HS-27A (cell line): ENCODE measurements around the gene HSPG2.

ENCODE experiments used
- DNase-seq: peaks from one replicate; pipeline ENCODE4 v3.0.0-alpha.2; 2012; ENCODE audit warnings: low read depth, missing footprints

The HSPG2 gene

DNA sequence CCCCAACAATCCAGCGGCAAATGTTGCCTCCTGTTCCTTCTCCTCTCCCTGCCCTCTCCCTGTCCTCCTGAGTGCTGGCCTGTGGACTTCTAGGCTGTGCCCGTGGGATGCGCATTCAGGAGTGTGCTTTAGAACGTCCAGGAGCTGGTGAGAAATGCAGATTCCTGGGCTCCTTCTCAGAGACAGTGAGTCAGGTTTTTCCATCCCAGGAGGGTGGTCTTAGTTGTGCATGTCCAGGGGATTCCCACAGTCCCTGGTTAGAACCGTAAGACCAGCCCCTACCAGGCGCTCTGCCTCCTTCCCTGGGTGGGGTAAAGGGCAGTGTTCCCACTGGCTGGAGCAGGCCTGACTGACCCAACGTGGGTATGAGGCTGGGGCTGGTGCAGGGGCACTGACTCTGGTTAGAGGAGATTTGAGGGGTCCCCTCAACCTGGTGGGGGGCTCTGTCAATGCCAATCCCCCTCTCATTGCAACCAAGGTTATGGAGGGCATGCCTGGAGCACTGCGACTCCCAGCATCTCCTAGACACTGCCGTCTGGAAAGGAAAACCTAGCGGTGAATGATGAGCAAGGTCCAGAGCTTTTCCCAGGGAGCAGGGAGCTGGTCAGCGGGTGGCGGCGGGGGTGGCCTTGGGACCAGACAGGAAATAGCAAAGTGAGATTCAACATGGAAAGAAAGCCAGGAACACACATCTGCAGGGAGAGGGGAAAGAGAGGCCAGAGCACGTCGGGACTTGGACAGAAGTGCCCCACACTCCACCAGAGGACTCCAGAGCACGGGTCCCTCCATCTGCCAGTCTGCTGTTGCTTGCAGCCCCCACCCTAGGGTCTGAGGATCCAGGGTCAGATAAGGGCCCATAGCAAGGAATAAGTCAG is 38.5 kb downstream of the HSPG2 start:
- DNase-seq, result no peak

DNA sequence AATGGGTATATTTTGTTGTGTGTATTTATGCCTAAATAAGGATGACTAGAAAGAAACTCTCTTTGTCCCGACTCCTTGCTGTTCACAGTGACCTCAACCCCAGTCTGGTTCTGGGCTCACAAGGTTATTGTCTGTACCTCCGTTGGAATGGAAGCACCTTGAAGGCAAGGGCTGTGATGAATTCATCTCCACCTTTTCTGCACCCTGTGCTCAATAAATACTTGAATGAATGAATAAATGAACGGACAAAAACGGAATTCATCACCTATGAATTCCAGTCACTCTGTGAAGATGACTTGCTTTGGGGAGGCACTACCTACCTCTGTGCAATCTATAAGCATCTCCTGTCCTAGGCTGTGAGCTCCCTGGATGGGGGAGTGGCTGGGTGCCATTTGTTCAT is 39.3 kb downstream of the HSPG2 start:
- DNase-seq, result no peak

DNA sequence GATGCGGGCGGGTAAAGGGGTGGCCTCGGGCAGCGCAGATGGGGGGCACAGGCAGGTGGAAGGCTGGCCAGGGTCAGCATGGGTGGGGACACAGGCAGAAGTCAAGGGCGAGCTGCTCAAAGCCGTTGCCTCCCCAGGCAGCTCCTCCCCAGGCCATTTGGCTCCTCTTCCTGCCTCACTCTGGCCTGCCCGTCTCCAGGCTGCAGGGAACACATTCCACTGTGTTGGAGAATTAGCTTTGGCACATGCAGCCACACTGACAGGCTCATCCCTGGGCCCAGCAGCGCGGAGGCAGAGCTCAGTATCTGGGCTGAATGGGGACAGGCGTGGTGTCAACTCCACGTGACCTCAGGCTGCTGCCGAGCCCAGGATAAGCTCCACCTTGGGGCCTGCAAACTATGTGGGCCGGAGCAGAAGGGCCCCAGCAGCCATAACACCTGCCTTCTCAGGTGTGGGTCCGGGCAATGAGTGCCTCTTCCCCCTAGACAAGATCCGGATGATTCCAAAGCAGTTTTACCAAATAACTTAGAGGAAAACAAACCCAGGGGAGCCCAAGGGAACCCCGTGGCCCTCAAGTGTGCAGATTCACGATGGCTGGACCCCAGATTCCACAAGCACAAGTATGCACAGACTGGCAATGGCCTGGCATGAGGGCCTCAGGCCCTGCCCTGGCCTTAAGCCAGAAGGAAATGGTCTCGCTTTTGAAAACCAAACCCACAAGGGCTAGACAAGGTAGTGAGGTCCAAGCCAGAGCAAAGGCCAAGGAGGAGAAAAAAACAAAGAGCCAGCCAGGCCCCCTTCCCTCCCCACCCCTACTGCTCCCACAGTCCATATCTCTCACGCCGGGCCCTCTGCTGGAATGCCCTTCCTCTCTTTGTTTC is 40.2 kb downstream of the HSPG2 start:
- no peak for DNase-seq

DNA sequence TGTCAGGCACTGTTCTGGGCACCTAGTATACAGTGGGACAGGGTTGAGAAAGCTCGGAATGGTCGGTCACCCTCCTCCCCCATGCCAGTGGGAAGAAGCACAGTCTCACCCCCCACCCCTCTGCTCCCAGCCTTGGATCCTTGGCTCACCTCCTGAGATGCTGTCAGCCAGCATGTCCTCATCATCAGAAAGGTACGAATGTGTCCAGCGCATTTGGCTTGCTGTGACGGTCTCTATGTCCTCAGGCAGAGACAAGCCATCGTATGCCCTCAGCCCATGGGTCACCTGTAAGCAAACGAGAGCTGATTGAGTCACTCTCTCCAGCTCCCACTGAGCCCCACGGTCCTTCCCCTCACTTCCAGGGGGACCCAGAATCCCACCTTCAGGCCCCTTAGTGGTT is 41.1 kb downstream of the HSPG2 start:
- DNase-seq, result no peak

DNA sequence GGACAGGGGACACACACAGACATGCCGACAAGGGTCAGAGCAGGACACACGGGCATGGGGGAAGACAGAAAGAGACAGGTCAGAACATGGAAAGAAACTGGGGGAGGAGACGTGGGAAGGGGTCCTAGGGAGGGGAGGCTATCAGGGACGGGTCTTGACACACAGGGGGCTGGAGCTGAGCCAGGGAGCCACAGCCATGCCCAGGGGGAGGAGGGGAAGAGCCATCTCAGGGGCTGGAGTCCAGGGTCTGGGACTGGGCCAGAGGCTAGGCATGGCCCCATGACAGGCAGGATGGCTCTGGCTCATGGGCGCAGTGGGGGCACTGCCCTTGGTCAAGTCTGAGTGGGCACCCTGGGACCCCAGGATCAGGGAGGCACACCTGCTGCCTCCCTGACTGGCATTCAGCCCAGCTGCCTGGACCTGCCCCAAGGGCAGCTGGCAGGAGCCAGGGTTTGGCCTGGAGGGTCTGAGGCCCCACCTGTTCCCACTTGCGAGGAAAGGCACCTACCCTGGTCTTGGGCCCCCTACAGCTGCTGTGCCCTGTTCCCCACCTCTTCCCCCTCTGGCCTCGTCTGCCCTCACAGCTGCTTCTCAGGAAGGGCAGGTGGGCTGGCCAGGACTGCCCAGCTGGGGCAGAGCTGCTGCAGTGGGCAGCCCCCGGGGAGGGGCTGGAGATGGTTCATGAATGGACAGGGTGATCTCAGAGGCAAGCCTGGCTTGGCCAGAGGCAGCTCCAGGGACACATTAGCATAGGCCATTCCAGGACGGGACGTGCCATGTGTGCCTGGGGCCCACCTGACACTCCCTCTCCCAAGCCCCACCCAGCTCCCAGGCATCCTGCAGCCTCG is 42.9 kb downstream of the HSPG2 start:
- no peak for DNase-seq

DNA sequence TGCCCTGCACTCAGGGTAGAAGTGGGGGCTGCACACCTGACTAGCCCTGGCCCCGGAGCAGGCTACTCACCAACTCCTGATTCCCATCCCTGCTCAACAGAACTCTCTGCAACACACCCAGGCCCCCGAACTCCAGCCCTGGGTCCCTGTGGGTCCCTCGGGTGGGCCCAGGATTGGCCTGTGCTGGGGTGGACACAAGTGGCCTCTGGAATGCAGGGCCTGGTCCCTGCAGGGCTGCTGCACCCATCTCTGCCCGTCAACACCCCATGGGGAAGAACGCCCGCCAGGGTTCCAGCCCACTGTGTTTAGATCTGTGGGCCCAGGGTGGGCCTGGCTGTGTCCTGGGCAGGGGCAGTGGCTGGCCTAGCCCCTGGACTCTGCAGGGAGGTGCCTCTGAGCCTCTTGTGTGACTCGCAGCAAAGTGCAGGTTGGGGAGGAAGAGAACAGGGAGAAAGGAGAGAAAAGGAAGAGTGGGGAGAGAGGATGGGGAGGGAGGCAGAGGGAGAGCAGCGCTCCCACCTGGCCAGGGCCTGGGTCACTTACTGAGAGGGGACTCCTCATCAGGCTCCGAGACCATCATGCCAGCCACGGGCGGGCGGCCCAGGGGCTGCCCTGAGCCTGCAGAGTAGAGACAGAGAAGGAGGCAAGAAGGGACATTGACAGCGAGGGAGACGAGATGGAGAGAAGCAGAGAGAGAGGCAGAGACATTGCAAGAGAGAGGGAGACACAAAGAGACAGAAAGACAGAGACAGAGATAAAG is 43.9 kb downstream of the HSPG2 start:
- no peak for DNase-seq

DNA sequence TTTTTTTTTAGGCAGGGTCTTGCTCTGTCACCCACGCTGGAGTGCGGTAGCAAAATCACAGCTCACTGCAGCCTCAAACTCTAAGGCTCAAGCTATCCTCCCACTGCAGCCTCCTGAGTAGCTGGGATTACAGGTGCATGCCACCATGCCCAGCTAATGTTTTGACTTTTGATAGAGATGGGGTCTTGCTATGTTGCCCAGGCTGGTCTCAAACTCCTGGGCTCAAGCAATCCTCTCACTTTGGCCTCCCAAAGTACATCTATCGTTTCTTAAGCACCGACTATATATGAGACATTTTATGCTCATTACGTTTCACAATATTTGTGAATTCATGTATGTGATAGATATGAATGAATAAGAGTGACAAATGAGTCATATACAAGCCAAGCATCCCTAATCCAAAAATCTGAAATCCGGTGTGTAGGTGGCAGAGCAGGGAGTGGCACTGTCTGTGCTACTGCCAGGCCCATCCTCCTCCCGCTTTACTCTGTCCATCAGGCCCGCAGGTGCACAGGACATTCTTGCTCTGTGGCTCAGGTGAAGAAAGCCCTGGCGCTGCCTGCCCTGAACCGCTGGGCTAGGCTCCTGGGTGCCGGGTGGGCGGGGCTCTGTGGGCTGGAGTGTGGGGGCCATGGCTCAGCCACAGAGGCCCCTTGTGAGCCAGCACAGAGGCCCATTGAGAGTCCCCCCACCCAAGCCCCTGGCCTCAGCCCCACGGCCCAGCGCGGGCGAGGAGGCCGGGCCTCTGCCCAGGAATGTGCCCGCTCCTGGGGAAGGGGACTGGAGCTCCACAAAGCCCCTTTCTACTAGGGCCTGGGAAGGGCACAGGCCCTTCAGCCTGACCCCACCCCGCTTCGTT is 45.3 kb downstream of the HSPG2 start:
- DNase-seq, result no peak

DNA sequence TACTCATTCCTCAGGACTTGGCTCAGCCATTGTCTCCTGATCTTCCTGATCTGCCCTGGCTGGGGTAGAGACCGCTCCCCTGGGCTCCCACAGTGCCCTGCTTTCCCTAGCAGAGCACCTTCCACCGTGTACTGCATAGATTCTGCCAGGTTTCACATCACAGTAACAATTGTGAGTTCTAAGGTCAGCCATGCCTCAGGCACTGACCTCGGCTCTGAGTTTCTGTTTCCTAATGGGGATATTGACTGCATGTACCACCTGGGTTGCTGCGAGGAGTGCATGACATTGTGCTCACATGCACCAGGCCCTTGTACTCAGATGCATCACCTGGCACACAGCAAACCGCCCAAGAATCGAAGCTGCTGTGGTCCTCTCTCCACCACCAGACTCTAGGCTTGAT is 46.0 kb downstream of the HSPG2 start:
- no peak for DNase-seq

DNA sequence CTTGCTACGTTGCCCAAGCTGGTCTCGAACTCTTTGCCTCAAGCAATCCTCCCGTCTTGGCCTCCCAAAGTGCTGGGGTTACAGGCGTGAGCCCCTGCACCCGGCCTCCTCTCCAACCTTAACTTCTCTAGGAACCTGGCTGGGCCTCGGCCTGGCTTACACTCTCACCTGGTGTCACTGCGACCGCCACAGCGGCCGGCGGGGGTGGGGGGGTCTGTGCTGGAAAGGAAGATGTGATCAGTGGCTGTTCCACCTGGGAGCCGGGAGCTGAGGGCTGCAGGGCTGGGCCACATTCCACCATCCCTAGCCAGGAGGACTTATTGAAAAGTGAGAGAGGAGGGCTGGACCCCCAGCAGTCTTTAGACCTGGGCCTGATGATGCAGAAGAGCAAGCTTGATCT is 48.6 kb downstream of the HSPG2 start:
- no peak for DNase-seq

DNA sequence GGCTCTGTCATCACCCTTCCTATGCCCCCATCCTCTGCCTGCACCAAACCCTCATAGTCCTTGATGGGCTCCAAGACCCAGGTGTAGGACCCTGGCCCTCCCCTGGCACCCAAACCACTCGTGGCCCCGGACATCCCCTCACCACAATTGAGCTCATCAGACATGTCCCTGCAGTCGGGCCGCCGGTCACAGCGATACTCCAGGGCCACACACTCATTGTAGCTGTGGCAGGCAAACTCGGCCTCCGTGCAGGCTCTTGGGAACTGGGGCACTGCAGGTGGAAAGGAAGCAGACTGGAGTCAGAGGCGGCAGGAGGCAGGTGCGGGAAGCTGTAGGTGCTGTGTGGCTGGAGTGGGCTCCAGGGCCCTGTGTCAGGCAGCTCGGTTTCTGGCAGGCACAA is 49.3 kb downstream of the HSPG2 start:
- no peak for DNase-seq

DNA sequence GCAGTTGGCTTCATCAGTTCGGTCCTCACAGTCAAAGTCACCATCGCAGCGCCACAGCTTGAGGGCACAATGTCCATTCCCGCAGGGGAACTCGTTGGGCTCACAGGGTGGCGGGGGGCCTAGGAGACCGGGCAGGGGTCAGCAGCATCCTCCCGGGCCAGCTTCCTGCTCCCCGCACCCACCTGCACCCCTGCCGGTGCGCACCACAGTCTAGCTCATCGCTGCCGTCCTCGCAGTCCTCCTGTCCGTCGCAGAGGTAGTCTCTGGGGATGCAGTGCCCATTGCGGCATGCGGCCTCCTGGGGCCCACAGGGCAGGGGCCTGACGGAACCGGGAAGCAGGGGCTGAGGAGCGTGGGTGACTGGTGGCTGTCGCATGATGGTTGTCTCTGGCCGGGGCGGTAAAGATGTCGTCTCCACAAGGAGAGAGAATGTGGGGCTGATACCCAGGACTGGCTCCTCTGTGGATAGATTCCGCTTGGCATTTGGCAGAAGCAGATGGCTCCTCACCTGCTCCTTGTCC is 49.8 kb downstream of the HSPG2 start:
- no peak for DNase-seq

DNA sequence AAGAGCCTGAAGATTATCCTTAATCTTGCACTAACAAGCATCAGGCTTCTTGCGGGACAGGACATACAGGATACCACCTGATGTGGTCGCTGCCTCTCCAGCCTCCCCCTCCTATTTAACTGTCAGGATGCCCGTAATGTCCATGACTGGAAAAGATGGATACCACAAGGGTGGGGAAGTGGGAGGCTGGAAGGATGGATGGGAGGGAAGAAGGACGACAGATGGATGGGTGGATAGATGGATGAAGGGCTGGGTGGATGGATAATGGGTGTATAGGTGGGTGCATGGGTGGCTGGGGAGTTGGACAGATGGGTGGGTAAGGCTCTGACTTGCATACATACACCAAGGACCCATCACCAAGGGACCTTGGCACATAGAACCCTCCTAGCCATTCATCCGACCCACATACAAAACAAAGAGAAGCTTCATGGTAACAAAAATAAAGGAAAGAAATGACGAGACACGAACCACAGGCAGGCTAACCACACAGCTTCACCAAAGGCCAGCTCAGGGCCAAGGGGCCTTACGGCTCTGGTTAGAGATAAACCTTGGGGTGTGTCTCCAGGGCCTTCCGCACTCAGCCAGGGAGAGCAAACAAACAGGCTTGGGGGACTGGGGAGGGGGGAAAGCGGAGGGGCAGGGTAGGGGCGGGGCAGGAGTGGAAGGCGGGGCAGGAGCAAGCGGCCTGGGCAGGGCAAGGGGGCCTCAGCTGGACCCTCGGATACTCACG is 50.5 kb downstream of the HSPG2 start:
- no peak for DNase-seq

DNA sequence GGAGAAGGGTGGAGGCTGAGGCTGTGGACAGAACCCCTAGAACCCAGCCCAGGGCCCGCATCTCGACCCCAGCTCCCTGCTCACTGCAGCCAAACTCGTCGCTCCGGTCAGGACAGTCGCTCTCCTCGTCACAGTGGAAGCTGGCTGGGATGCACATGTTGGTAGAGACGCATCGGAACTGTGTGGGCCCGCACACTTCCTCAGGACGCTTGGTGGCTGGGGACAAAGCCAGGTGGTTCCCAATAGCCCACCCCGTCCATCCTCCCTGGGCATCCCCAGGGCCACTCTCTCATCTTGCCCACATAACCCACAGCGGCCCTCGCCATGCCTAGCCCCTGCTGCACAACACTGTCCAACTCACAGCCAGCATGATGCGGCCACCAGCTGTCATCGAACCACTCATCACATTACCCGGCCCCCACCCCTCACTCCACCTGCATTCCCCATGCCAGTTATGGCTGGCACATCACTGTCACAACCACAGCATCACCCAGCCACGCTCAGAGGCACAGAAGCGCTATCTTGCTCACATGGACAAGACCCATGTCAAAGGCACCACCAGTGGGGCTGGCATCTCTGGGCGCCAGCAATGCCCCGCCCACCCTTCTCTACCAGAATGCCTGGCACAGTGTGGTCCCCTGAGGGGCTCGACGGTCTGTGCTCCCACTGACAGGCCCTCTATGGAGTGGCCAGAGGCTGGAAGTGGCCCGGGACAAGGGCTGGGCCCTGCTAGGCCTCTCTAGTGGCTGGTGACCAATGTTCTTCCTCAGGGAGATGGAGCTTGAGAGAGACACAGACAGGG is 51.7 kb downstream of the HSPG2 start:
- DNase-seq, result no peak

DNA sequence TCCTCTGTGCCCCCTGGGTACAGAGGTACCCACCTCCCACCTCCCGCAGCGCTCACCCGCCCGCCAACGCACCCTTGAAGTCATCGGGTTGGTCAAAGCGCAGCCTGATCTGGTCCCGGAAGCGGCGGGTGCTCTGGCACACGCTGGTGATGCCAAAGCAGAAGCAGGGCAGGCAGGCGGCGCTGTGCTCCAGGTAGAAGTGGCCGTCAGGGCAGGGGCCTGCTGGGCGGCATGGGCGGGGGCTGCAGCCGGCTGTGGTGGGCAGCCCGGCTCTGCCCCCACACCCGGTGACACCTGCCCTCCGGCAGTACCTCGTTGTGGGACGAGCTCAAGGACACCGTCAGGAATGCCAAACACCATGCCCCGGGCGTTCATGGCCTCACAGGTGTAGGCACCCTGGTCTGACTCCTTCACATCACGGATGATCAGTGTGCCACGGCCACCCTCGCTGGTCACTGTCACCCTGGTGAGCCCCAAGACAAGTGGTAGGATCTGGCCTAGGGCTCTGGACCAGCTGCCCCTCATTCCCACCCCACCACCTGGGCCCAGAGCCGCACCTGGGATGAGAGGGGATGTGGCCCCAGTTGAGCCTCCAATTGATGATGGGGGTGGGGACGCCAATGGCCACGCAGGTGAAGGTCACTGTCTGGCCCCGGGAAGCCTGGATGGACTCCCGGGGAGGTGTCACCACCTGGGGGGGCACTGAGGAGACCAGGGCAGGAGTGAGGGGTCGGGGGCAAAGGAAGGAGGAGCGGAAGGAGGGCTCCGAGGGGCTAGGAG is 52.5 kb downstream of the HSPG2 start:
- DNase-seq, result no peak

DNA sequence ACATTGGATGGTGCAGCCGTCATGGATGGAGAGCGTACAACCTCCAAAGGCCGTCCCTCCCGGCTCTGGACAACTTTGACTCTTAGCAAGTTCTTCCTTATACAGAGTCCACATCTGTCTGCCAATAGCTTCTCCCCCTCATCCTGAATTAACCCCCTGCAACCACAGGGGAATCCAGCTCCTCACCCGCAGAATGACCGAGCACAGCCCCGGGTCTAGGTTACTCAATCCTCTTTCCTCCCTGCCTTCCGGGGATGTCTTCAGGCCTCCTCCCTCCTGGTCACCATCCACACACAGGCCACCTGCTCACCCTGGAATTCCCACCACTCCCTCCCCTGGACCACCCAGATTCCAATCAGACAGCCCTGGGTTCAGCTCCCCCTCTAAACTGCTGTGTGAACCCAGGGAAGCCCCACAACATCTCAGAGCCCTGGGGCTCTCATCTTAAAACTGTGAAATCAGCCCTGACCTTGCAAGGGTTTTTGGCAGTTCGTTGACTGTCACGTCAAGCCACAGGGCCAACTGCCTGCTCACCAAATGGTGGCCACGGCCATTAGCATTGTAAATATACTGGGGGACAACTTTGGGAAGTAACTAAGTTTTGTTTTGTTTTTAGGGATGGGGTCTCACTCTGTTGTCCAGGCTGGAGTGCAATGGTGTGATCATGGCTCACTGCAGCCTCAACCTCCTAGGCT is 54.2 kb downstream of the HSPG2 start:
- no peak for DNase-seq

DNA sequence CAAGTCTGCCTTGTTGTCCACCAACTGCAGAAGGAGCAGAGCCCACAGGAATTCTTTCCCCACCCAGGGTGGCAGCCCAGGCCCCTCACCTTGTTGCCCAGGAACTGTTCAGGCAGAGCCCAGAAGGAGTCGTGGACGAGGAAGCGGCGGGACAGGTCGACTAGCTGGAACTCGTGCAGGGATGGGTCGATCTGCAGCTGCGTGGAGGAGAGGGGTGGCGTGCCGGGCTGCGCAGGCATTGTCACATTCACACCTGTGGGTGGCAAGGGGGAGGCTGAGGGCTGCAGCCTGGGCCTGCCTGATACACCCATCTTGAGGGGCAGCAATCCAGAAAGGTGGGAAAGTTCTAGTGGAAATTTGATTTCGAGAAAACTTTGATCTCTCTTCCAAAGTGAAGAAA is 55.9 kb downstream of the HSPG2 start:
- no peak for DNase-seq

DNA sequence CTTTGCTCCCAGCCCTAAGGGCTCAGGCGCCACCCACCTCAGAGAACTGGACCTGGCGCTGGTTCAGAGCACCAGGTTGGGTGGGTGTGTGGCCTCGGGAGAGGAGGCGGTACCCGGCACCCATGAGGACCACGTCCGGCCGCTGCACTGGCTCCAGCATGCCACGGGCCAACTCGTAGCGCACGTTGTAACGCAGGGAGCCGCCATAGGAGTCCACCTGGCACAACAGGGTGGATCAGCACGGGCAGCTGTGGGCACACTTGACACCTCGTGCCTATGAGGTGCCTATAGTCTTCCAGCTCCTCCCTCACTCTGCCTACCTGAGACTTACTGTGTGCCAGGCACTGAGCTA is 56.5 kb downstream of the HSPG2 start:
- no peak for DNase-seq
